Osteoblast (primary cell): Measurements from ENCODE around the gene PP2D1. TPM values are rescaled to one million over a fixed set of nuclear protein-coding genes. Genes with fewer than 3 reads are reported as not detected.

ENCODE experiments used
- DNase-seq: peaks from one replicate; pipeline ENCODE4 v3.0.0; 2011; ENCODE audit warnings: low spot score, mixed read lengths; ENCODE audit not compliant: insufficient read length; ENCODE audit errors: missing footprints
- H2AFZ ChIP-seq: 2 replicates; pipeline ENCODE4 v1.6.0; 2011; ENCODE audit warnings: mild to moderate bottlenecking, low read length
- H3K27ac ChIP-seq: 2 replicates; pipeline ENCODE4 v1.5.1; 2011; ENCODE audit warnings: mild to moderate bottlenecking, low read depth, low read length, moderate library complexity
- H3K27me3 ChIP-seq: 2 replicates; pipeline ENCODE4 v1.6.0; 2012; ENCODE audit warnings: mild to moderate bottlenecking, control low read depth, inconsistent platforms, low read length, moderate library complexity; ENCODE audit not compliant: insufficient read depth
- H3K36me3 ChIP-seq: 2 replicates; pipeline ENCODE4 v1.5.1; 2011; ENCODE audit warnings: mild to moderate bottlenecking, low read length, control low read depth, moderate library complexity; ENCODE audit not compliant: insufficient read depth
- H3K4me1 ChIP-seq: 2 replicates; pipeline ENCODE4 v1.5.1; 2011; ENCODE audit warnings: mild to moderate bottlenecking, low read length, control low read depth, moderate library complexity; ENCODE audit not compliant: insufficient read depth
- H3K4me2 ChIP-seq: 2 replicates; pipeline ENCODE4 v1.6.0; 2011; ENCODE audit warnings: mild to moderate bottlenecking, low read length; ENCODE audit not compliant: insufficient read depth
- H3K4me3 ChIP-seq: fragments of 200-600 bp; sonication (generic); 3 replicates; pipeline ENCODE4 v1.5.1; 2012; ENCODE audit warnings: mild to moderate bottlenecking, low read length, inconsistent platforms; ENCODE audit not compliant: insufficient read depth
- H3K79me2 ChIP-seq: 2 replicates; pipeline ENCODE4 v1.6.0; 2012; ENCODE audit warnings: mild to moderate bottlenecking, low read length, control low read depth, inconsistent platforms; ENCODE audit not compliant: insufficient read depth
- H3K9me3 ChIP-seq: 2 replicates; pipeline ENCODE4 v1.5.1; 2011; ENCODE audit warnings: low read depth, low read length, control low read depth
- H4K20me1 ChIP-seq: 2 replicates; pipeline ENCODE4 v1.6.0; 2012; ENCODE audit warnings: mild to moderate bottlenecking, low read length, control low read depth; ENCODE audit not compliant: insufficient read depth
- total RNA-seq: library from RNA; depleted of rRNA; stranded (reverse); fragments of >200 nt; gene quantifications from 2 replicates; pipeline ENCODE4 v1.2.3, GENCODE V29; 2012
- TF ChIP-seq, protein P1 (sequence below): IDR thresholded peaks from 2 replicates; pipeline ENCODE4 v1.5.1; 2011; ENCODE audit warnings: mild to moderate bottlenecking, low read depth, low read length, moderate library complexity; ENCODE audit errors: extremely low read depth

Gene PP2D1
- total RNA-seq, 1 donor = not detected

DNA sequence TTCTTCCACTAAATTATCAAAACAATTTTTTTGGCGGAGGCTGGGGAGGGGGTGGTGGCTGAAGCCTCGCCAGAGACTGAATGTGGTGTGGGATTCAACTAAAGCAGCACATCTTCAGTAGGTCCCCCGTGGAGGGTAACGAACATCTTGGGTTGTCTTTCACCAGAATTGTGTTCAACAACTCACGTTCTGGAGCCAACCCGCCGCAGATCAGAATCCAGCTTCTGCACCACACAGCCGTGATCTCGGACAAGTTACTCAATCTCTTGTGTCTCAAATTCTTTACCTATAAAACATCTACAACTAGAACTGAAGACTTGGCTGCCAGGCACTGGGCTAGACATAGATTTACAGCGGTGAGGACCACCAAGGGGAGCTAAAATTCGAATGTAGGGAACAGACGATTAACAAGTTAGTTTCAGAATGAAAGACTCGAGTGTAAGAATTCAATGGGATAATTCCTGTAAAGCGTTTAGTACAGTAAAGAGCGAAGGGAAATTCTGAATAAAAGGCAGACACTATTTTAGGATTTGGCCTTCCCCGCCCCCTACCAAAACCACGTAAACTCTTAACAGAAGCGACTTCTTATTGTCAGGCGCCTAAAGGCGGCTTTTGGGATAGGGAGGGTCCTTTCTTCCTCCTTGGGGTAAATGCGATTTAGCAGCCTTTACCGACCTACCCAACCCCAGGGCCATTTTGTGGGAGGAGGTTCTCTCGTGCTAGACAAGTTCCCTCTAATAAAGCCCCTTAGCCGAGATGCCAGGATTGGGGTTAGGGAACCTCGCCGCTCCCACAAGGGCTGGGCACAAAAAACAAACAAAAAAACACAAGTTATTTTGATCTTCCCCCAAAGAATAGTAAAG is 65.9 kb downstream of the PP2D1 start:
- DNase-seq = peak; percentile 46
- Histone ChIP-seq H3K27ac (peak overlapping the region; percentile 91), H2AFZ (peak overlapping the region; percentile 91), H3K4me3 (peak overlapping the region; percentile 97), H3K4me1 (peaks cover 19% of the 10 kb centered on the region), H3K9me3 (no peaks in the 10 kb centered on the region), H3K79me2 (peaks cover 44% of the 10 kb centered on the region), H4K20me1 (peaks cover 32% of the 10 kb centered on the region), H3K27me3 (no peaks in the 10 kb centered on the region), H3K36me3 (peaks cover 6% of the 10 kb centered on the region), H3K4me2 (peak overlapping the region; percentile 89)
- TF ChIP-seq, protein P1, sequence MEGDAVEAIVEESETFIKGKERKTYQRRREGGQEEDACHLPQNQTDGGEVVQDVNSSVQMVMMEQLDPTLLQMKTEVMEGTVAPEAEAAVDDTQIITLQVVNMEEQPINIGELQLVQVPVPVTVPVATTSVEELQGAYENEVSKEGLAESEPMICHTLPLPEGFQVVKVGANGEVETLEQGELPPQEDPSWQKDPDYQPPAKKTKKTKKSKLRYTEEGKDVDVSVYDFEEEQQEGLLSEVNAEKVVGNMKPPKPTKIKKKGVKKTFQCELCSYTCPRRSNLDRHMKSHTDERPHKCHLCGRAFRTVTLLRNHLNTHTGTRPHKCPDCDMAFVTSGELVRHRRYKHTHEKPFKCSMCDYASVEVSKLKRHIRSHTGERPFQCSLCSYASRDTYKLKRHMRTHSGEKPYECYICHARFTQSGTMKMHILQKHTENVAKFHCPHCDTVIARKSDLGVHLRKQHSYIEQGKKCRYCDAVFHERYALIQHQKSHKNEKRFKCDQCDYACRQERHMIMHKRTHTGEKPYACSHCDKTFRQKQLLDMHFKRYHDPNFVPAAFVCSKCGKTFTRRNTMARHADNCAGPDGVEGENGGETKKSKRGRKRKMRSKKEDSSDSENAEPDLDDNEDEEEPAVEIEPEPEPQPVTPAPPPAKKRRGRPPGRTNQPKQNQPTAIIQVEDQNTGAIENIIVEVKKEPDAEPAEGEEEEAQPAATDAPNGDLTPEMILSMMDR = no peak

DNA sequence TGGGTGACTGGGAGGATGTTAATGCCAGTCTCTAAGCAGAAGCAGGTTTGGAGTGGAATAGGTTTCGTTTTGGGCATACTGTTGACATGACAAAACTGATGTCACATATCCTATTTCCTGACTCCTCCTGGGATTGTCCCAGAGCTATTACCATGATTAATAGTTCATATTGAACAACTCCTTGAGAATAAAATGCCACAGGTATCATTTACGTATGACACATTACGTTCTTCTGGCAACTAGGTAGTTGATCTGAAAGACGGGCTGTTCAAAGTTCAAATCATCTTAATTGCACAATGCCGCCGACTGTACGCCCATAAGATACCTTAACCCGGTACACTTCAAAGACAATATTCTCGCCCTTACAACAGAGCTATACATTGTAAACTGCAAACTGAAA is 66.5 kb downstream of the PP2D1 start:
- peaks cover 31% of the 10 kb centered on the region for H4K20me1 ChIP-seq
- no peaks in the 10 kb centered on the region for H3K9me3 ChIP-seq
- H3K4me3 ChIP-seq = no peak overlapping the region
- peaks cover 19% of the 10 kb centered on the region for H3K4me1 ChIP-seq
- no peak overlapping the region for H2AFZ ChIP-seq
- no peak overlapping the region for H3K4me2 ChIP-seq
- H3K36me3 ChIP-seq = peaks cover 3% of the 10 kb centered on the region
- H3K79me2 ChIP-seq = peaks cover 37% of the 10 kb centered on the region
- DNase-seq = no peak
- TF ChIP-seq, protein P1 = no peak
- no peak overlapping the region for H3K27ac ChIP-seq
- H3K27me3 ChIP-seq = no peaks in the 10 kb centered on the region

DNA sequence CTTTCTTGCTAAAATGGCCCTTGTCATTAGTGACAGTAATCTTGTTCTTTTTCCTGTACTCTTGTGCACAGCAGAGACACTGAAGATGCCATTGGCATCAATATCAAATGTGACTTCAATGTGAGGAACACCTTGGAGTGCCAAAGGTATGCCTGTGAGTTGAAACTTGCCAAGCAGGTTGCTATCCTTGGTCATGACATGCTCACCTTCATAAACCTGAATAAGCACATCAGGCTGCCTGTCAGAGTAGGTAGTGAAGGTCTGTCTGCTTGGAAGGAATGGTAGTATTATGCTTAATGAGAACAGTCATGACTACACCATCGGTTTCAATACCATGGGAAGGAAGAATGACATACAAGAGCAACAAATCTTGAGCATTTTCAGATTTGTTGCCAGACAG is 71.4 kb downstream of the PP2D1 start:
- H3K79me2 ChIP-seq = no peaks in the 10 kb centered on the region
- no peaks in the 10 kb centered on the region for H3K4me1 ChIP-seq
- no peak overlapping the region for H3K4me3 ChIP-seq
- no peaks in the 10 kb centered on the region for H3K9me3 ChIP-seq
- H4K20me1 ChIP-seq = no peaks in the 10 kb centered on the region
- H3K36me3 ChIP-seq = no peaks in the 10 kb centered on the region
- TF ChIP-seq, protein P1 = no peak
- H3K4me2 ChIP-seq = no peak overlapping the region
- no peak for DNase-seq
- H2AFZ ChIP-seq = no peak overlapping the region
- no peak overlapping the region for H3K27ac ChIP-seq
- H3K27me3 ChIP-seq = no peaks in the 10 kb centered on the region

- Histone ChIP-seq H3K27me3 (no peaks in the 10 kb centered on the region), H2AFZ (no peak overlapping the region), H3K27ac (no peak overlapping the region), H3K4me1 (no peaks in the 10 kb centered on the region), H3K36me3 (no peaks in the 10 kb centered on the region), H3K4me3 (no peak overlapping the region), H3K4me2 (no peak overlapping the region), H3K9me3 (no peaks in the 10 kb centered on the region), H3K79me2 (no peaks in the 10 kb centered on the region), H4K20me1 (no peaks in the 10 kb centered on the region)
- no peak for DNase-seq
- TF ChIP-seq, protein P1 = no peak
These were observed 73.8 kb downstream of the PP2D1 start for GRCh38 chr3:19938295-19938627.
